Right kidney (tissue), 1 donor: ENCODE results near the gene LMTK2.

Source experiments
- DNase-seq: peaks from one replicate; pipeline ENCODE4 v3.0.0-alpha.2; 2016

The LMTK2 gene

DNA sequence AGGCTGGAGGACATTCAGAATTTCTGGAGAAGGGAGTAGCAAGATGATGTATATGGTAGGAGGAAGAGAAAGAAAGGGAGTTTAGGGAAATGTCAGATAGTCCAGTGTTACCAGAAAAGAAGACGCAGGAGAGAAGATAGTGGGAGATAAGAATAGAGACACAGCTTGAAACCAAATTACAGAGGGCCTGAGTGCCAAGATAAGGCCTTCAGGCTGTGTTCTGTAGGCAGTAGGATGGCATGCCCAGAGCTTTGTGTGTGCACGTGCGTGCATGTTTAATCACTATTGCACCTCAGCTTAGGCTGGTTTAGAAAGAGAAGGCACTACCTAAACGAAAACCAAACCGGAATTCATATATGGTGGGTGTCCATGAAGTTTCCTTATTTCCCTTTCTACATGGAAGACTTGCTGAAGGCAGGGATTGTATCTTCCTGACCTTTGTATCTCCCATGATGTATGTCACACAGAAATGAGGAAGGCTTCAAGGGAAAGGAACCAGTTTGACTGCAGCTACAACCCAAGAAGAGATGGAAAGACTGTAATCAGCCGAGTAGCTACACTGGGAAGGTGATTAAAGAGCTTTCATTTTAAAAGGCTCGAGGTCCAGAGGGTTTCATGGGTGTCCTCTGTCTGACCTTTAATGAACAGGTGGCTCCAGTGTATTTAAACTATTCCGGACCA is 68.7 kb downstream of the LMTK2 start:
- DNase-seq, result no peak

DNA sequence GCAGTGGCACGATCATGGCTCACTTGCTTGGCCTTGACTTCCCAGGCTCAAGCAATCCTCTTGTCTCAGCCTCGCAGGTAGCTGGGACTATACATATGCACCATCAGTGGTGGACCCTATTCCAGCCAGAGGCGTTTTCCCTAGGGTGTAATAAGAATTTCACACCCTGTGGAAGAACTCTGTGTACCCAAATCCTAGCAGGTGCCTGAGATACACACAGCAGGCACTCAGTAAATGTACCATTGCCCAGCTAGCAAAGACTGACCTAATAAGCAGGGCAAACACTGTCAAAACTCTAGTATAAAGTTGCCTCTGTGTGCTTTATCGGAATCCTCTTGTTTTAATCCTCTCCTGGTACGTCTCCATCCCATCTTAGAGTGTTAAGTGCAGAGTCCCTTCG is 70.9 kb downstream of the LMTK2 start:
- no peak for DNase-seq

DNA sequence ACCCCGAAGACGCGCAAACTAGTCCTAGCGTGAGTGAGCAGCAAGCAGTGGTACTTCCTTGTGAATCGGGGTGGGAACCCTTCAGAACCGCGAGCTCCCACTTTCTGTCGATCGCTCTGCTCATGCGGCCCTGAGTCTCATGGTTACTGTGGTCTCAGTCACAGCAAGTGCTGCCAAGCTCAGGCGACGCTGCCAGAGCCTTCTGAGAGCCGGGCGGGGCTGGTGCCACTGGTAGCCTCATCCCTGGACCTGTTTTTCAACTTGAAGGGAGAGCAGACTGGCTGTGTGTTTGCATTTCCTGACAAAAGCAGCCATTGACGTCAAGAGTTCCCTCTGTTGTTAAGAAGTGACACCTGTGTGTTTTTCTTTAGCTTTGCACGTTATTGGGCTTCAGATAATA is 71.7 kb downstream of the LMTK2 start:
- no peak for DNase-seq

- DNase-seq, result no peak
Measured at GRCh38 chr7:98178762-98179490, 72.3 kb downstream of the LMTK2 start.

DNA sequence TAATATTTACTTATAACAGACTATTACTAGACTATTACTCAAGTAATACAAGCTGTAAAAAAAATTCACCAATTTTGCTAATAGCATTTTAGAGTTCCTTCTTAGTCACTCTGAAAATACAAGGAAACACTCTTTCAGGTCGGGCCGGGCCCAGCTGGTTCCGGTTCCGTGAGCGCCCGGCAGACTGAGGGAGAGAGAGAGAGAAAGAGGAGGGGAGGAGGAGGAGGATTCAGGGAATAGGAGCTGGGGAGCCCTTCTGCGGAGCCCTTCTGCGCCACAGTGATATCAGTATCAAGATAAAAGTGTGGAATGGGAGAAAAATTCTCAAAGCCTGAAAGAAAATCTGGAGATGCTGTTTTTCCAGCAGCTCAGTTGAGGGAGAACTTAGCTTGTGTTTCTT is 74.1 kb downstream of the LMTK2 start:
- no peak for DNase-seq

DNA sequence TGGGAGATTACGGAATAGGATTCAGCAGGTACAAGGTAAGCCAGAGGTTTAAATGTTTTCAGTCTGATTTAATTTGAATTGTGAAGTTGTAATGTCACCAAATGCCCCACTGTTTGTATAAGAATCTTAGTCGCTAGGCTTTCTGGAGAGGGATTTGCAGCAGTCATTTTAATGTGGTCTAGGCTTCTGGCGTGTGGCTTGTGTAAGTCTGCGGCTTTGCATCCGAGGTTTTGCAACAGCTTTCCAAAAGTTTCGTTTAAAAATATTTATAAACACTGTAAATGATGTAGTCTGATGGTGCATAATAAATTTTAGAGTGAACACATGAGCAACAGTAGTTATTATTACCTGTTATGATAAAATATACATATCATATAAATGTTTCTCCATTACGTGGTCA is 78.4 kb downstream of the LMTK2 start:
- no peak for DNase-seq

DNA sequence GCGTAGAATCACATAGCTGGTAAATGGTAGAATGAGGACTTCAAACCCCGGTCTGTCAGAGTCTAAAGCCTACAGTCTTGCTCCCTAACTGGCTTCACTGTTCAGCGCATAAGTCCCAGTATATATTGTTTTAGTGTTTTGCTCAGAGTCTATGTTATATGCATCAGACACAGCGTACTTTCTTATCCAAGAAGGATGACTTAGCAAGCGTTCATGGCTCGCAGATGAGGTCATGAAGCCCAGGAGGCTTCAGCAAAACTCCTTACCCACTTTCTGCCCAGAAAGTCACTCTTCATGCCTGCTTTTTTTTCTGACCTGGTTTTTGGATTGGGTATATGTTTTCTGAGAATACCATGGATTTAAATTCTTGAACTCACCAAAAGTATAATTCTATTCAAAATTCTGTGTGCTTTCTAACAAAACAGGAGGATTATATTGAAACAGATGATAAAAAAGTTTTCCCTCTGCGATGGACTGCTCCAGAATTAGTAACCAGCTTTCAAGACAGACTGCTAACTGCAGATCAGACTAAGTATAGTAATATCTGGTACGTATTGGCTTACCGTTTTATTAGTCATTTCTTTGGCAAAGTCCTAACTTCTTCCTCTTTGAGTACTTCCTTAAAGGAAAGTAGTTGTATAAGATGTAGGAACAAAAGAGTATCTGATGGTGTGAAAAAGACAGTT is 79.9 kb downstream of the LMTK2 start:
- no peak for DNase-seq

- no peak for DNase-seq
Measured at GRCh38 chr7:98187138-98187502, 80.5 kb downstream of the LMTK2 start.

DNA sequence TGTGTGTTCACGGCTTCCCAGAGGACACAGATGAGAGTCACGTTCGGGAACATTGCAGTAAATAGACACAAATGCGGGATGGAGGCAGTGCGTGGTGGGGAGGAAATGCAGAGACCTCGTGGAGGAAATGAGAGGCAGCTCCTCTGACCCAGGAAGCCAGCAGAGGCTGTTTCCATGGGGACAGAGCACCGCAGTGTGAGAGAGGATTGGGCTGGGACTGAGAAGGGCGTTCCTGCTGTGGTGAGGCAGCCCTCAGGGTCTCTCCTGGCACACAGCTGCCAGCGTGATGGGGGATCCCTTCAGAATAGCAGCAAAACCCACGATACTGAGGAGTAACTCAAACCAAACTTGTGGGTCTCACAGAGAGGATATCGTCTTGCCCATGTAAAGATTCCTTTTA is 82.9 kb downstream of the LMTK2 start:
- DNase-seq, result no peak

- no peak for DNase-seq
Measured at GRCh38 chr7:98191668-98192431, 85.2 kb downstream of the LMTK2 start.

DNA sequence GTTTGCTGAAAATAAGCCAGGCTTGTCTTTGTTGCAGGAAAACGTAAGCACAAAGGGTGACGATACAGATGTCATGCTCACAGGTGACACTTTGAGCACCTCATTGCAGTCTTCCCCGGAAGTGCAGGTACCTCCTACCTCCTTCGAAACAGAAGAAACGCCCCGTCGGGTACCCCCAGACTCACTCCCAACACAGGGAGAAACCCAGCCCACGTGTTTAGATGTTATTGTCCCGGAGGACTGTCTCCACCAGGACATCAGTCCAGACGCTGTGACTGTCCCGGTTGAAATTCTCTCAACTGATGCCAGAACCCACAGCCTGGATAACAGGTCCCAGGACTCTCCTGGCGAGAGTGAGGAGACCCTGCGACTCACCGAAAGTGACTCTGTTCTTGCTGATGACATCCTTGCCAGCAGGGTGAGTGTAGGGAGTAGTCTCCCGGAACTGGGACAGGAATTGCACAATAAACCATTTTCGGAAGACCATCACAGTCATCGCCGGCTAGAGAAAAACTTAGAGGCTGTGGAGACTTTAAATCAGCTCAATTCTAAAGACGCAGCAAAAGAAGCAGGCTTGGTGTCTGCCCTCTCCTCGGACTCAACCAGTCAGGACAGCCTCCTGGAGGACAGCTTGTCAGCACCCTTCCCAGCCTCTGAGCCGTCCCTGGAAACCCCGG is 86.3 kb downstream of the LMTK2 start:
- no peak for DNase-seq

GRCh38 chr7:98193474-98194180 is 87.0 kb downstream of the LMTK2 start:
- no peak for DNase-seq

- DNase-seq, result no peak
Measured at GRCh38 chr7:98194186-98194585, 87.5 kb downstream of the LMTK2 start.

DNA sequence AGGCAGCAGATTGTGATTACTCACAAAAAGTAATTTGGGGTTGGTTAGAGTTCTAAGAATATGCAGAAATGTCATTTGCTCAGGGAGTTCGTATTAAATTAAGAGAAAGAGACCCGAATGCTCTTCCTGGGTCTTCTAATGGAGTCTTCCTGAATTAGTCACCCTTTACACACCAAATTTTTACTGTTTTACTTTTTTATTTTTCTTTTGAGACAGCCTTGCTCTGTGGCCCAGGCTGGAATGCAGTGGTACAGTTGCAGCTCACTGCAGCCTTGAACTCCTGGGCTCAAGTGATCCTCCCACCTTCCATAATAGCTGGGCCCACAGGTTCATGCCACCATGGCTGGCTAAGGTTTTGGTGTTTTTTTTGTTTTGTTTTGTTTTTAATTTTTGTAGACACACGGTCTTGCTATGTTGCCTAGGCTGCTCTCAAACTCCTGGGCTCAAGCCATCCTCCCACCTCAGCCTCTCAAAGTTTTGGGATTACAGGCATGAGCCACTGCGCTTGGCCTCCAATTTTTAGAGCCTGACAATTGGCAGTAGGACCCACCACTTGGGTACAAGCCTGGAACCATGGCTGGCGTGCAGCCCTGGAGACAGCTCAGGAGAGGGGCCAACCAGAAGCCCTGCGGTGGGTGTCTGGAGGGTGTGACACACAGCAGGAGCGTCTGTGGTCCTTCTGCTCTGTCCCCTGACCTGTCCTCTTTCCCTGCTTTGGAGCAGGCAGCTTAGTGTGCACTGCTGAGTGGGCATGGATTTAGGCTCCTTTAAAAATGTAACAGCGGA is 88.2 kb downstream of the LMTK2 start:
- DNase-seq, result no peak

DNA sequence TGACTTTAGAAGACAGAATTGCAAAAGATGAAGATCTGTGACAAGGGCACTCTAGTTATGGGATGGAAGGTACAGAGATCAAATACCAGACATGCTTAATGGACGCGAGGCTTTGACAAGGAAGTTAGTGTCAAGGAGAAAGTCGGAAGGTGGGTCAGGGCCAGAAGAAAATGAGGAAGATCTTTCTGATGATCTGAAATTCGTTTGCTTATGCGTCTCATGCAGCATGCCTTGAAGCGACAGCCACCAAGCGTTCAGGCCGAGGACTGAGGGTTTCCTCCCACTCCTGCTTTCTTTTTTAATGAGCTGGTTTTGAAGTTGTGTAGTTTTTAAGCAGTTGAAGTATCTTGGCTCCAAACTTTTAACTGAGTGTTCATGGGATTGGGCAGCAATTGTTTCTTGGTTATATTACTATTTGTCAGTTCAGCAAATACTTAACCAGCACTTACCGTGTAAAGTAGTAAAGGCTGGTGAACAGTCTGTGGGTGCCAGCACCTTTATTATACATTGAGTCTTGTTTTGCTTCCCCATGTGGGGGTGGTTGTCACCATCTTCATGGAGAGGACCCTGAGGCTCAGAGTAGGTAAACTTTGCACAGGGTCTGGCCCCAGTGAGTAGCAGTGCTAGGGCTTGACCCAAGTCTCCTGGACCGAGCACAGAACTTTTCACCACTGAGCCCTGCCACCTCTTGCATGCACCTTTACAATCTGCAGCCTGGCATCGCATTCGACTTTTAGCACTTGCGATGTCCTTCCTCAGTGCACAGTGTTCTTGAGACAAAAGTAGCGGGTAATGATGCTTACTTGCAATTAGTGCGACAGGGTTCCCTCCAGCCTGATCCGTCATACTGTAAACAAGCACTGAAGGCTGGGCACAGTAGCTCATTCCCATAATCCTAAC is 90.3 kb downstream of the LMTK2 start:
- DNase-seq, result no peak

DNA sequence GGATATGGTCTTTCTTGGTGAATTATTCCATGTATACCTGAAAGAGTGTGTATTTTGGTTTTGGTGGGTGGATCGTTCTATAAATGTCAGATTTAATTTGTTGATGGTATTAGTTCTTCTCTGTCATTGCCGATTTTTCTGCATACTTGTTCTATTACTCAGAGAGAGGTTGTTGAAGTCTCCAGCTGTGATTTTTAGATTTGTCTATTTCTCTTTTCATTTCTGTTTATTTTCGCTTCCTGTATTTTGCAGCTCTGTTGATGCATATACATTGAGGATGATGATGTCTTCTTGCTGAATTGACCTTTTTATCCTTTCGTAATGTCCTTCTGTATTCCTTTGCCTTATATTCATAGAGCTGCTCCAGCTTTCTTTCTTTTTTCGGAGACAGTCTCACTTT is 92.5 kb downstream of the LMTK2 start:
- no peak for DNase-seq

GRCh38 chr7:98200364-98200763 is 93.7 kb downstream of the LMTK2 start:
- no peak for DNase-seq

DNA sequence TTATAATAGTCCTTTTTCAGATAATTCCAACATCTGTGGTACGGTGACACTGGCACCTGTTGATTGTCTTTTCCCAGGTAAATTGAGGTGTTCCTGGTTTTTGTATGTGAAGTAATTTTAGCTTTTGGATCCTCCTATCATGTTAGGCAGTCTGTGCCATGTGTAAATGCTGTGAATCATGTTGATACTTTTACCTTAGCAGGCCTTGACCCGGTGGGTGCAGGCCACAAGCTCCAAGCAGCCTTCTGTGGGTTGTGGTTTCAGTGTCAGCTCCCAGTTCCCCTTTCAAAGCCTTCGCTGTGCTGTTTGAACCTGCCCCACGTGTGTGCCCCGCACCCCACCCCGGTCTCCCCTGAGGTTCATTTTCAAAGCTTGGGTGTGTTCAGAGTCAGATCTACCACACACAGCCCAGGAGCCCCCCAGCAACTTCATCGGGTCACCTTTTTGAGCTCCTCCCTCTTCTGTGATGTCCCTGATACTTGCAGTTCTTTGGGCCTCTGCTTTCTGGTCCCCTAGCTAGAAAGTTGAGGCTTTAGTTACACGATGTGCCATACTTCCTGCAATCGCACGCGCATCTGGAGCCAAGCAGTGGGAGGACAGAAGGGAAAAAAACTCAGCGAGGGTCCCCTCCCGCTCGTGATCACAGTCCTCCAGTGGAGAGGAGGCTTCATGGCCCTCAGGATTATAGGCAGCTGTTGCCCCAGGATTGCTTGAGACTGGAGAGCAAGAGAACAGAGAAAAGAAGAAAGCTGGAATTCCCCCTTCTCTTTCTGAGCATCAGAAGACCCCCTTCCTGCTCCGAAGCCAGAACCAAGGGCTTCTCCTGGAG is 95.9 kb downstream of the LMTK2 start:
- DNase-seq, result no peak
